ENCODE data around the gene CAMTA1. TPM values are rescaled to one million over a fixed set of nuclear protein-coding genes. Genes with fewer than 3 reads are reported as not detected.

CAMTA1 gene
- total RNA-seq, 1 experiment from 2014 or later = 50.3 TPM

DNA sequence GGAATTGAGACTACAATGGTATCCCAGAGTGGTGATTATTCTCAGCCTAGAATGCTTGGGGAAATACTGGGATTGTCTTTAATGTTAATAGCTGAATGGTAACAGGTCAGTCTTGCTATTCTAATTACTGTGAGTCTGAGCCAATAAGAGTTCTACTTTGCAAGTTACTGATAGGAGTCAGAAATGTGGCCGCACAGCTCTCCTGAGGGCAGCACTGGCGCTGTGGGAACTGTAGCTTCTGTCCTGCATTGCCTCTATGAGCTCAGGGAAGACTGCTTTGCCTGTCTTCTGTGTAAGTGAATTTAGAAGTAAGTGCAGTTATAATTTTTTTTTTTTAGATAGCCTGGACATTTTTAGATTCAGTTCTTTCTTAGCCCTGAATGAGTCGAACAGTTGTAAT lies 975.8 kb downstream of the CAMTA1 start:
- intact Hi-C loops (cut with micrococcal nuclease; ENCODE audit: unreplicated experiment) = no loop called here
- H3K9me3 Mint-ChIP-seq (ENCODE audit: low read depth, unreplicated experiment) = no peaks in the 10 kb centered on the region
- no TSS peak for BruUV-seq (replicated peaks)
- TF ChIP-seq, protein P1, sequence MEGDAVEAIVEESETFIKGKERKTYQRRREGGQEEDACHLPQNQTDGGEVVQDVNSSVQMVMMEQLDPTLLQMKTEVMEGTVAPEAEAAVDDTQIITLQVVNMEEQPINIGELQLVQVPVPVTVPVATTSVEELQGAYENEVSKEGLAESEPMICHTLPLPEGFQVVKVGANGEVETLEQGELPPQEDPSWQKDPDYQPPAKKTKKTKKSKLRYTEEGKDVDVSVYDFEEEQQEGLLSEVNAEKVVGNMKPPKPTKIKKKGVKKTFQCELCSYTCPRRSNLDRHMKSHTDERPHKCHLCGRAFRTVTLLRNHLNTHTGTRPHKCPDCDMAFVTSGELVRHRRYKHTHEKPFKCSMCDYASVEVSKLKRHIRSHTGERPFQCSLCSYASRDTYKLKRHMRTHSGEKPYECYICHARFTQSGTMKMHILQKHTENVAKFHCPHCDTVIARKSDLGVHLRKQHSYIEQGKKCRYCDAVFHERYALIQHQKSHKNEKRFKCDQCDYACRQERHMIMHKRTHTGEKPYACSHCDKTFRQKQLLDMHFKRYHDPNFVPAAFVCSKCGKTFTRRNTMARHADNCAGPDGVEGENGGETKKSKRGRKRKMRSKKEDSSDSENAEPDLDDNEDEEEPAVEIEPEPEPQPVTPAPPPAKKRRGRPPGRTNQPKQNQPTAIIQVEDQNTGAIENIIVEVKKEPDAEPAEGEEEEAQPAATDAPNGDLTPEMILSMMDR (IDR thresholded peaks at IDR 0.05; ENCODE audit: unreplicated experiment) = no peak
- H3K4me1 Mint-ChIP-seq (ENCODE audit: low read depth, unreplicated experiment) = no peaks in the 10 kb centered on the region
- DNase-seq = no peak
- no peak overlapping the region for H3K4me3 Mint-ChIP-seq (ENCODE audit: low read depth, unreplicated experiment)
- no peaks in the 10 kb centered on the region for H3K27me3 Mint-ChIP-seq (ENCODE audit: unreplicated experiment)
- CTCF ChIA-PET = no interaction called here
- no peak overlapping the region for H3K27ac Mint-ChIP-seq (ENCODE audit: unreplicated experiment)
- H3K36me3 Mint-ChIP-seq (ENCODE audit: insufficient read depth, unreplicated experiment) = no peaks in the 10 kb centered on the region

DNA sequence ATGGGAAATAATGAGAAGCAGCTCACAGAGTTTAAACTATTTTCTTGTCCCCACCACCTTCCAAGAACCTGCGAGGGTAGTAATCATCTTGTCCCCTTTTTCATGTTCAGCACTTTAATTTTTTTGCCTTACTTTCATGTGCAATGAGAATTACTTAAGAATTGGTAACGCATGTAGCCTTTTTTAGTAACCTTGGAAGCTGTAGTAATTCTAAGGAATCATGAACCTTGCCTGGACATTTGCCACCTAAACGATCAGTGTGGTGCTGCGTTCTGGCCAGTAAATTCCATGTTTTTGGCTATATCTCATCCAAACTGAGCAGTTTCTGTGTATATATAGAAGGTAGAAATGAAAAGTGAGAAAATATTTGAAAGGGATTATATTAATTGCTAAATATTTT lies 981.9 kb downstream of the CAMTA1 start:
- no peaks in the 10 kb centered on the region for H3K27me3 Mint-ChIP-seq (ENCODE audit: unreplicated experiment)
- CTCF ChIA-PET = no interaction called here
- no peak for DNase-seq
- TF ChIP-seq, protein P1 (IDR thresholded peaks at IDR 0.05; ENCODE audit: unreplicated experiment) = no peak
- no TSS peak for BruUV-seq (replicated peaks)
- H3K27ac Mint-ChIP-seq (ENCODE audit: unreplicated experiment) = no peak overlapping the region
- no peak overlapping the region for H3K4me3 Mint-ChIP-seq (ENCODE audit: low read depth, unreplicated experiment)
- peaks cover 10% of the 10 kb centered on the region for H3K4me1 Mint-ChIP-seq (ENCODE audit: low read depth, unreplicated experiment)
- no peaks in the 10 kb centered on the region for H3K9me3 Mint-ChIP-seq (ENCODE audit: low read depth, unreplicated experiment)
- H3K36me3 Mint-ChIP-seq (ENCODE audit: insufficient read depth, unreplicated experiment) = peaks cover 16% of the 10 kb centered on the region
- intact Hi-C loops (cut with micrococcal nuclease; ENCODE audit: unreplicated experiment) = no loop called here

DNA sequence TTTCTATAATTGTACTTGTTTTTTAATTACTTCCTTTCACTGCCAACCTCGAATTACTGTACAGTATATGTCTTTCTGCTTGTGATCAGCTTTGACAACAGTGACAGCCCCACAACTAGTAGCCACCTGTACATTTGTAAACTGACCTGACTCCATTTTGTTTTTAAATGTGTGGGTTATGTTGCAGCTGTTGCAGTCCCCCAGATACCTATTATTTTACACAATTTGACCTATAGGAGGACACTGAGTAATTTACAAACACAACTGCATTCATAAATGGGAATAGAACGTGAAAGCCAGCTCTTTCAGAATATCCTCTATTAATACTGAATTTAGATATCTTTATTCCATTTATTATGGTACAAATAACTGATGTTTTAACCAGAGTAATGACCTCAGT lies 983.3 kb downstream of the CAMTA1 start:
- H3K4me1 Mint-ChIP-seq (ENCODE audit: low read depth, unreplicated experiment) = peaks cover 13% of the 10 kb centered on the region
- H3K9me3 Mint-ChIP-seq (ENCODE audit: low read depth, unreplicated experiment) = no peaks in the 10 kb centered on the region
- peaks cover 16% of the 10 kb centered on the region for H3K36me3 Mint-ChIP-seq (ENCODE audit: insufficient read depth, unreplicated experiment)
- no peaks in the 10 kb centered on the region for H3K27me3 Mint-ChIP-seq (ENCODE audit: unreplicated experiment)
- TF ChIP-seq, protein P1 (IDR thresholded peaks at IDR 0.05; ENCODE audit: unreplicated experiment) = no peak
- intact Hi-C loops (cut with micrococcal nuclease; ENCODE audit: unreplicated experiment) = no loop called here
- CTCF ChIA-PET = no interaction called here
- no TSS peak for BruUV-seq (replicated peaks)
- no peak for DNase-seq
- H3K4me3 Mint-ChIP-seq (ENCODE audit: low read depth, unreplicated experiment) = no peak overlapping the region
- no peak overlapping the region for H3K27ac Mint-ChIP-seq (ENCODE audit: unreplicated experiment)

DNA sequence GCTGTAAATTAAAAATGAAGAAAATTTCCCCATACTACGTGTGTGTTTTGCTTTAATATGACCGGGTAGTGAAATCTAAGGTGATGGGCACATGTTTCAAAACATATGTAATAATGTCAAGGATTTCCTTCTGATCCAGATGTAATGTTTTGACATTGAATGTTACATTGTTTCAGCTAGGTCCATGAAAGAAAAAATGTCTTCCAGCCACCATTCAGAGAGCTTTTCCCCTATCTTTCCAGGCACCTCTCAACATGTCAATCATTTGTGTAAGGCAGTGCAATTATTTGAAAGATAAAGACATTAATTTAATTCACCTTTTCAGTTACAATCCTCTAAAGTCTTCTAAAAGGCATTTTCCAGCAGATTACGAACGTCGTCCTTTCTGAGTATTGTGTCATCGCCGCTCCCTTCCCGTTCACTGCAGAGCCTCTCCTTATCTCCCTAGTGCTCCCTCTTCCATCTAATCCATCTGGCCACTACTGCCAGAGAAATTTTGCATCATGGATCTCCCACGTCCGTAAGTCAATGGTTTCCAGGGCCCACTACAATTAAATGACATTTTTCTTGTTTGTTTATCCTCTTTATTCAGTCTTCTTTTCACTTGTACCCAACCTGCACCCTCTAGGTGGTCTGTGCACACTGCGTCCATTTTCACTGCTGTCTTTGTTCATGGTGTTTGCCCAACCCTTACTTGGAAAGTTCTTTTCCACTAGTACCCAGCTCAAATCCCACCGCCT lies 984.6 kb downstream of the CAMTA1 start:
- no peak for DNase-seq
- TF ChIP-seq, protein P1 (IDR thresholded peaks at IDR 0.05; ENCODE audit: unreplicated experiment) = no peak
- intact Hi-C loops (cut with micrococcal nuclease; ENCODE audit: unreplicated experiment) = no loop called here
- Mint-ChIP-seq H3K27ac (ENCODE audit: unreplicated experiment) (no peak overlapping the region), H3K4me1 (ENCODE audit: low read depth, unreplicated experiment) (peaks cover 18% of the 10 kb centered on the region), H3K9me3 (ENCODE audit: low read depth, unreplicated experiment) (no peaks in the 10 kb centered on the region), H3K36me3 (ENCODE audit: insufficient read depth, unreplicated experiment) (peaks cover 21% of the 10 kb centered on the region), H3K27me3 (ENCODE audit: unreplicated experiment) (no peaks in the 10 kb centered on the region), H3K4me3 (ENCODE audit: low read depth, unreplicated experiment) (no peak overlapping the region)
- CTCF ChIA-PET = no interaction called here
- no TSS peak for BruUV-seq (replicated peaks)
